HepG2 (cell line): ENCODE data around the gene U2SURP. TPM values are rescaled to one million over a fixed set of nuclear protein-coding genes. Genes with fewer than 3 reads are reported as not detected.
A peak's percentile ranks its signal among the peaks of the same experiment; 100 is the strongest.

ENCODE experiments used
- ARID2 ChIP-seq: sonication (generic); formaldehyde crosslinking; IDR thresholded peaks from 2 replicates; pipeline ENCODE4 v1.8.1; 2022; ENCODE audit warnings: mild to moderate bottlenecking, missing genetic modification reagents, borderline replicate concordance
- BHLHE40 ChIP-seq: IDR thresholded peaks from 2 replicates; pipeline ENCODE4 v1.6.1; 2011; ENCODE audit warnings: low read length, improper control_type of control experiment
- BORCS8-MEF2B ChIP-seq: sonication (generic); formaldehyde crosslinking; IDR thresholded peaks from 2 replicates; pipeline ENCODE4 v1.8.0; 2022; ENCODE audit warnings: mild to moderate bottlenecking, missing genetic modification reagents
- BRF2 ChIP-seq: sonication (generic); formaldehyde crosslinking; IDR thresholded peaks from 2 replicates; pipeline ENCODE4 v1.8.1; 2022; ENCODE audit warnings: mild to moderate bottlenecking, missing genetic modification reagents
- FOXK1 ChIP-seq: sonication (generic); formaldehyde crosslinking; IDR thresholded peaks from 2 replicates; pipeline ENCODE4 v1.4.0; 2020; ENCODE audit warnings: low read depth, missing genetic modification reagents, borderline replicate concordance
- GZF1 ChIP-seq: sonication (generic); formaldehyde crosslinking; IDR thresholded peaks from 2 replicates; pipeline ENCODE4 v1.5.1; 2020; ENCODE audit warnings: mild to moderate bottlenecking, missing genetic modification reagents
- HNRNPH1 ChIP-seq: fragments of 200-400 bp; formaldehyde crosslinking; optimal IDR thresholded peaks from 2 replicates; pipeline ENCODE3; 2017; ENCODE audit warnings: mild to moderate bottlenecking, low read depth, low read length
- KAT2B ChIP-seq: fragments of 150-350 bp; IDR thresholded peaks from 2 replicates; pipeline ENCODE4 v1.6.1; 2014; ENCODE audit warnings: low read depth, low read length, borderline replicate concordance
- KDM4B ChIP-seq: sonication (generic); formaldehyde crosslinking; IDR thresholded peaks from 2 replicates; pipeline ENCODE4 v1.4.0; 2020; ENCODE audit warnings: missing genetic modification reagents
- NPAS2 ChIP-seq: sonication (generic); formaldehyde crosslinking; IDR thresholded peaks from 2 replicates; pipeline ENCODE4 v1.8.0; 2022; ENCODE audit warnings: mild to moderate bottlenecking, missing genetic modification reagents, borderline replicate concordance
- RARA ChIP-seq: IDR thresholded peaks from 2 replicates; pipeline ENCODE4 v1.6.1; 2016; ENCODE audit warnings: missing genetic modification reagents, missing compliant biosample characterization
- RFX1 ChIP-seq: fragments of 450-650 bp; IDR thresholded peaks from 2 replicates; pipeline ENCODE4 v1.6.1; 2017
- SIN3B ChIP-seq: fragments of 150-350 bp; IDR thresholded peaks from 2 replicates; pipeline ENCODE4 v1.6.1; 2014; ENCODE audit warnings: low read length
- SOX13 ChIP-seq, 3 experiments: fragments of 450-650 bp in 1 of 3; sonication (generic) in 1 of 3; formaldehyde crosslinking in 1 of 3; IDR thresholded peaks in 2 of 3; conservative IDR thresholded peaks in 1 of 3; 2 replicates each; pipeline versions ENCODE4 v1.5.0 to v1.6.1; 2016 to 2020; ENCODE audit warnings: antibody characterized with exemption in 1 of 3, mild to moderate bottlenecking in 1 of 3, missing compliant biosample characterization in 1 of 3, missing genetic modification reagents in 1 of 3, moderate library complexity in 1 of 3
- TGIF2 ChIP-seq: IDR thresholded peaks from 2 replicates; pipeline ENCODE4 v1.6.1; 2016; ENCODE audit warnings: control low read depth, missing compliant biosample characterization
- ZFY ChIP-seq: sonication (generic); formaldehyde crosslinking; IDR thresholded peaks from 2 replicates; pipeline ENCODE4 v1.4.0; 2020; ENCODE audit warnings: missing genetic modification reagents
- ZNF225 ChIP-seq: sonication (generic); formaldehyde crosslinking; IDR thresholded peaks from 2 replicates; pipeline ENCODE4 v1.4.0; 2020; ENCODE audit warnings: mild to moderate bottlenecking, missing genetic modification reagents
- ZNF354B ChIP-seq: sonication (generic); formaldehyde crosslinking; IDR thresholded peaks from 2 replicates; pipeline ENCODE4 v1.8.0; 2022; ENCODE audit warnings: mild to moderate bottlenecking, missing genetic modification reagents
- ZNF501 ChIP-seq: sonication (generic); formaldehyde crosslinking; IDR thresholded peaks from 2 replicates; pipeline ENCODE4 v1.5.1; 2020; ENCODE audit warnings: mild to moderate bottlenecking, moderate library complexity, missing genetic modification reagents
- ZNF607 ChIP-seq: sonication (generic); formaldehyde crosslinking; IDR thresholded peaks from 2 replicates; pipeline ENCODE4 v1.5.1; 2020; ENCODE audit warnings: missing genetic modification reagents, mild to moderate bottlenecking, borderline replicate concordance
- ZNF772 ChIP-seq: sonication (generic); formaldehyde crosslinking; IDR thresholded peaks from 2 replicates; pipeline ENCODE4 v1.5.0; 2020; ENCODE audit warnings: mild to moderate bottlenecking, missing genetic modification reagents
- polyA plus RNA-seq, 8 experiments: library from polyadenylated mRNA; depleted of rRNA in 3 of 8; stranded (reverse) in 7 of 8; unstranded in 1 of 8; fragments of >200 nt; fragmentation: Illumina TruSeq in 4 of 8; extraction: Trizol in 4 of 8; gene quantifications; 2 replicates each; pipeline versions ENCODE4 v1.2.1 to v1.2.3, GENCODE V29; 2011 to 2016; ENCODE audit warnings: low read depth in 4 of 8, missing spikeins in 1 of 8, mixed read lengths in 1 of 8; ENCODE audit not compliant: insufficient read depth in 1 of 8
- total RNA-seq, 5 experiments: library from RNA; depleted of rRNA; stranded (reverse); fragments of >200 nt; fragmentation: Illumina TruSeq; extraction: Trizol; gene quantifications; 2 replicates each; pipeline ENCODE4 v1.2.3, GENCODE V29; 2016; ENCODE audit warnings: low read depth in 1 of 5
- TF ChIP-seq, protein P1 (sequence below): conservative IDR thresholded peaks from 2 replicates; pipeline ENCODE4 v1.6.1; 2018; ENCODE audit warnings: missing genetic modification reagents
- TF ChIP-seq, protein P2 (sequence below): sonication (generic); formaldehyde crosslinking; IDR thresholded peaks from 2 replicates; pipeline ENCODE4 v1.4.0; 2020; ENCODE audit warnings: missing genetic modification reagents
- TF ChIP-seq, protein P3 (sequence below): sonication (generic); formaldehyde crosslinking; IDR thresholded peaks from 2 replicates; pipeline ENCODE4 v1.5.0; 2020; ENCODE audit warnings: mild to moderate bottlenecking, missing genetic modification reagents, moderate library complexity

U2SURP gene
- total and polyA plus RNA-seq, 2 of the 13 experiments (the other 11 are each of a cell fraction or from before 2014, with no cell fraction given) = 55.9 to 173 TPM

DNA sequence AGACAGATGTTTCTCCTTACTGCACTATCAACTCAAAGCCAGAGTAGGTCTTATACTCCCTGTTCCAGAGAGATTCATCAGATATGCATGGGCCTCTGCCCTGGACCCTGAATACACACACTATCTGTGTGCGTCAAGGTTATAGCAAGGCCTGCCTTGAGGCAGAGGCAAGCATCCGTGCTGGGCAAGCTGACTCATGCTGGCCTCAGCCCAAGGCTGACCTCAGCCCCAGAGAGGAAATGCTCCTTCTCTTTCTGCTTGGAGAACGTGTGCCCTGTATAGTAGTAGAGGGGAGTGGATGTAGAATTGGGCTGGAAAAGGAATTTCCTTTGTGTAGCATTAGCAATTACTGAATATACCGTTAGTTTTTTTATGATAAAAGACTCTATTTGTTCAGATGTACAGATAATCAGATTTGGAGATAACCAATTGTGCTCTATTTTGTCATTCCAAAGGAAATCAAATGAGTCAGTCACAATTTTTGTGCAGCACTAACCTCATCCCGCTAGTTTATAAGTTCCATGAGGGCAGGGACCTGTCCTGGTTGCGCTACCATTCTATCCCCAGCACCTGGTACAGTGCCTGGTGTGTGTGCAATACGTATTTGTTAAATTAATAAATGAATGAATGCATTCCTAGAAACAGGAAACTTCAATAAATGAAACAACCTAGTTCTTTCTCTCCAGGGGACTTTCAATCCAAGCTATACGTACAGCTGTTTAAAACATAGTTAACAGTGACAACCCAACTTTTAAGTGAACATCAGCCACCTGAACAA is 24.6 kb upstream of the U2SURP start (continued):
- TF ChIP-seq ZNF607 (CRISPR knock-in tag) (peak; percentile 51; the same call in 1 of the 2 replicates), BRF2 (CRISPR knock-in tag) (no peak), TGIF2 (CRISPR knock-in tag) (no peak), ZFY (CRISPR knock-in tag) (peak; percentile 77), ZNF501 (CRISPR knock-in tag) (0 out of 2 replicates have a peak, but pooled peaks have one; percentile 30), ZNF225 (no peak), BORCS8-MEF2B (CRISPR knock-in tag) (0 out of 2 replicates have a peak, but pooled peaks have one; percentile 38), BHLHE40 (no peak), RARA (CRISPR knock-in tag) (peak; percentile 67), SIN3B (no peak), ZNF354B (CRISPR knock-in tag) (no peak), NPAS2 (CRISPR knock-in tag) (no peak), KAT2B (no peak), ZNF772 (no peak), SOX13 (IDR thresholded peaks at IDR 0.05) (no peak), SOX13 (CRISPR knock-in tag; conservative IDR thresholded peaks at IDR 0.05 in 1 of 2, IDR thresholded peaks at IDR 0.05 in 1 of 2) (no peak), KDM4B (CRISPR knock-in tag) (no peak), HNRNPH1 (no peak), FOXK1 (CRISPR knock-in tag) (peak; percentile 27; the same call in 1 of the 2 replicates), RFX1 (no peak), ARID2 (CRISPR knock-in tag) (no peak), GZF1 (CRISPR knock-in tag) (no peak)
- TF ChIP-seq, protein P1, sequence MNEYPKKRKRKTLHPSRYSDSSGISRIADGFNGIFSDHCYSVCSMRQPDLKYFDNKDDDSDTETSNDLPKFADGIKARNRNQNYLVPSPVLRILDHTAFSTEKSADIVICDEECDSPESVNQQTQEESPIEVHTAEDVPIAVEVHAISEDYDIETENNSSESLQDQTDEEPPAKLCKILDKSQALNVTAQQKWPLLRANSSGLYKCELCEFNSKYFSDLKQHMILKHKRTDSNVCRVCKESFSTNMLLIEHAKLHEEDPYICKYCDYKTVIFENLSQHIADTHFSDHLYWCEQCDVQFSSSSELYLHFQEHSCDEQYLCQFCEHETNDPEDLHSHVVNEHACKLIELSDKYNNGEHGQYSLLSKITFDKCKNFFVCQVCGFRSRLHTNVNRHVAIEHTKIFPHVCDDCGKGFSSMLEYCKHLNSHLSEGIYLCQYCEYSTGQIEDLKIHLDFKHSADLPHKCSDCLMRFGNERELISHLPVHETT (CRISPR knock-in tag) = no peak
- TF ChIP-seq, protein P2, sequence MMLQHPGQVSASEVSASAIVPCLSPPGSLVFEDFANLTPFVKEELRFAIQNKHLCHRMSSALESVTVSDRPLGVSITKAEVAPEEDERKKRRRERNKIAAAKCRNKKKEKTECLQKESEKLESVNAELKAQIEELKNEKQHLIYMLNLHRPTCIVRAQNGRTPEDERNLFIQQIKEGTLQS (CRISPR knock-in tag) = peak; percentile 92
- TF ChIP-seq, protein P3, sequence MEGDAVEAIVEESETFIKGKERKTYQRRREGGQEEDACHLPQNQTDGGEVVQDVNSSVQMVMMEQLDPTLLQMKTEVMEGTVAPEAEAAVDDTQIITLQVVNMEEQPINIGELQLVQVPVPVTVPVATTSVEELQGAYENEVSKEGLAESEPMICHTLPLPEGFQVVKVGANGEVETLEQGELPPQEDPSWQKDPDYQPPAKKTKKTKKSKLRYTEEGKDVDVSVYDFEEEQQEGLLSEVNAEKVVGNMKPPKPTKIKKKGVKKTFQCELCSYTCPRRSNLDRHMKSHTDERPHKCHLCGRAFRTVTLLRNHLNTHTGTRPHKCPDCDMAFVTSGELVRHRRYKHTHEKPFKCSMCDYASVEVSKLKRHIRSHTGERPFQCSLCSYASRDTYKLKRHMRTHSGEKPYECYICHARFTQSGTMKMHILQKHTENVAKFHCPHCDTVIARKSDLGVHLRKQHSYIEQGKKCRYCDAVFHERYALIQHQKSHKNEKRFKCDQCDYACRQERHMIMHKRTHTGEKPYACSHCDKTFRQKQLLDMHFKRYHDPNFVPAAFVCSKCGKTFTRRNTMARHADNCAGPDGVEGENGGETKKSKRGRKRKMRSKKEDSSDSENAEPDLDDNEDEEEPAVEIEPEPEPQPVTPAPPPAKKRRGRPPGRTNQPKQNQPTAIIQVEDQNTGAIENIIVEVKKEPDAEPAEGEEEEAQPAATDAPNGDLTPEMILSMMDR (CRISPR knock-in tag) = no peak
